ENCODE results near the gene PDSS1. TPM values are rescaled to one million over a fixed set of nuclear protein-coding genes. Genes with fewer than 3 reads are reported as not detected.
"Not testable (repeated sequence)": the region's sequence is repeated elsewhere in the genome, so short reads cannot be mapped to it uniquely, and the experiment has no call there.

The PDSS1 gene, protein sequence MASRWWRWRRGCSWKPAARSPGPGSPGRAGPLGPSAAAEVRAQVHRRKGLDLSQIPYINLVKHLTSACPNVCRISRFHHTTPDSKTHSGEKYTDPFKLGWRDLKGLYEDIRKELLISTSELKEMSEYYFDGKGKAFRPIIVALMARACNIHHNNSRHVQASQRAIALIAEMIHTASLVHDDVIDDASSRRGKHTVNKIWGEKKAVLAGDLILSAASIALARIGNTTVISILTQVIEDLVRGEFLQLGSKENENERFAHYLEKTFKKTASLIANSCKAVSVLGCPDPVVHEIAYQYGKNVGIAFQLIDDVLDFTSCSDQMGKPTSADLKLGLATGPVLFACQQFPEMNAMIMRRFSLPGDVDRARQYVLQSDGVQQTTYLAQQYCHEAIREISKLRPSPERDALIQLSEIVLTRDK
- total RNA-seq (30.5 TPM), polyA plus RNA-seq (31.5 TPM)
- long read RNA-seq, donor 1, partial matches to known transcripts: 0 of 1 reads
- long read RNA-seq, donor 1, other reads (novel, unspliced or antisense): 0 of 1 reads
- long read RNA-seq, donor 2: 0 reads
- long read RNA-seq, donor 3, transcript PDSS1-201 (12 exons, 1,626 nt): major isoform, 11 of 50 reads
- long read RNA-seq, donor 3, partial matches to known transcripts: 39 of 50 reads
- long read RNA-seq, donor 3, other reads (novel, unspliced or antisense): 0 of 50 reads
- long read RNA-seq, donor 4, partial matches to known transcripts: 0 of 1 reads
- long read RNA-seq, donor 4, other reads (novel, unspliced or antisense): 0 of 1 reads
- long read RNA-seq, donor 5, partial matches to known transcripts: 18 of 22 reads
- long read RNA-seq, donor 5, other reads (novel, unspliced or antisense): 0 of 22 reads
- long read RNA-seq, donor 6, transcript PDSS1-201 (12 exons, 1,626 nt): major isoform, 6 of 14 reads
- long read RNA-seq, donor 6, partial matches to known transcripts: 8 of 14 reads
- long read RNA-seq, donor 6, other reads (novel, unspliced or antisense): 0 of 14 reads
- long read RNA-seq, donor 7, partial matches to known transcripts: 26 of 30 reads
- long read RNA-seq, donor 7, other reads (novel, unspliced or antisense): 0 of 30 reads
- long read RNA-seq, donor 8, partial matches to known transcripts: 6 of 9 reads
- long read RNA-seq, donor 8, other reads (novel, unspliced or antisense): 0 of 9 reads
- long read RNA-seq, donor 9, transcript PDSS1-201 (12 exons, 1,626 nt): major isoform, 5 of 22 reads
- long read RNA-seq, donor 9, partial matches to known transcripts: 17 of 22 reads
- long read RNA-seq, donor 9, other reads (novel, unspliced or antisense): 0 of 22 reads
- long read RNA-seq, donor 10, partial matches to known transcripts: 24 of 41 reads
- long read RNA-seq, donor 10, other reads (novel, unspliced or antisense): 14 of 41 reads

DNA sequence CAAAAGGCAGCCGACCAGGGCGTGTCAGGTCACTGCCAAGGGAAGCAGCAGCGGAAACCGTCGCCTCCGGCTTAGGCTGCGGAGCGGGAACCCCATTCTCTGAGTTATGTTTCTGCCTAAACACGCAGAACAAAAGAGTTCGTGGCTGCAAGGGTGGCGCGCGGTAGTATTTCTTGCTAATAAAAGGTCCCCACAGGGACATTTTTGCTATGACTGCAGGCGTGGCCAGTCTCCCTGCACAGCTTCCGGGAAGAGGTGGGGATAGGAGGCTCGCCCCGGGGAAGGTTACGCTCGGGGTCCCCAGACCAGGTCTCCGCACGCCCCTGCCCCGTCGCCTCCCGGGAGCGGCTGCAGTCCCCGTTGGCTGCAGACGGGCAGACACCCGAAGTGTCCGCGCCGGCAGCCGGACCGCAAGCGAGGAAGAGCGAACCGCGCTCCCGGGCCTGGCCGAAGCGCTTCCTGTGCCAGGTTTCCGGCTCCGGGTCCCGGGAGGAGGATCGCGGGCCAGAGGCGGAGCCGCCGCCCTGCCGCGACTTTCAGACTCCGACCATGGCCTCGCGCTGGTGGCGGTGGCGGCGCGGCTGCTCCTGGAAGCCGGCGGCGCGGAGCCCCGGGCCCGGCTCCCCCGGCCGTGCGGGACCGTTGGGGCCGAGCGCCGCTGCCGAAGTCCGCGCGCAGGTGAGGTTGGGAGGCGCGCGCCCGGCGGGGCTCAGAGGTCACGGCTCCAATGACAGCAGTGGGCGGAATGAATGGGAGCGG is at the start of gene PDSS1:
Gene PDSS1, plus strand, starts transcription at position 539 of the 759 bp plus-strand sequence. Its CDS starts 11 bp downstream, at position 550.
- under 1% methylated on average over 82 of the region's 82 CpGs for WGBS
- H3K4me3 ChIP-seq (ENCODE audit: low read length in 2 of 2): peak within 1 kb of the TSS; percentile 82 to 86
- H3K9me3 ChIP-seq (ENCODE audit: control insufficient read depth in 2 of 2, insufficient read depth in 1 of 2, low read length in 1 of 2): no peaks in the 10 kb centered on the region
- no peaks in the 10 kb centered on the region for H3K27me3 ChIP-seq (ENCODE audit: control insufficient read depth in 2 of 2, insufficient read depth in 1 of 2, low read length in 1 of 2)
- peak in 7 of 9 donors; percentile 59 to 88 (median 71) for DNase-seq (ENCODE audit: low read depth in 6 of 9, low spot score in 9 of 9)
- H3K36me3 ChIP-seq (ENCODE audit: control insufficient read depth in 2 of 2, insufficient read depth in 2 of 2, low read length in 1 of 2): peaks cover 10 to 21% of the 10 kb centered on the region in 2 donors
- H3K4me1 ChIP-seq (ENCODE audit: control insufficient read depth in 2 of 2, insufficient read depth in 2 of 2, low read length in 2 of 2): peaks cover 19 to 36% of the 10 kb centered on the region in 2 donors
- H3K27ac ChIP-seq (ENCODE audit: low read depth in 1 of 2, low read length in 1 of 2): peak within 1 kb of the TSS; percentile 92 to 94

DNA sequence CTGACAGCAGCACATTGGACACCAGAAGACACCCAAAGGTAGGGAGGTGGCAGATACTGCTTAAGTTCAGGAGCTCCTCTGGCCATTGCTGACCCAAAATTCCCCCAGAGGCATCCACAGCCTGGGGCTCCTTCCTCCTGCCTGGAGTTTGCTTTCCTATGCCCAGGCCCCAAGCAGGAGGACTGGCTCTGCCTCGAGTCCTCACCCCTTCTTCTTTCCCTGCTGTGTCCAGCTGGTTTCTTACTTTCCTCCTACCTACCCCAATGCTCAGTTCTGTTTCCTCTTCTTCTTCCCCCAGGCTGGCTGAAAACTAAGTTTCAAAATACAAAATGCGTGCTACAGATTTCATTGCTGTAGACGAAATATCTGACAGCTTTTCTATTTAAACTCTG is 49.3 kb upstream of the PDSS1 start:
- 88% methylated on average over 3 of the region's 3 CpGs for WGBS
- H3K36me3 ChIP-seq (ENCODE audit: control insufficient read depth in 2 of 2, insufficient read depth in 2 of 2, low read length in 1 of 2); H3K4me3 ChIP-seq (ENCODE audit: low read length in 2 of 2); H3K27me3 ChIP-seq (ENCODE audit: control insufficient read depth in 2 of 2, insufficient read depth in 1 of 2, low read length in 1 of 2); H3K9me3 ChIP-seq (ENCODE audit: control insufficient read depth in 2 of 2, insufficient read depth in 1 of 2, low read length in 1 of 2); H3K27ac ChIP-seq (ENCODE audit: low read depth in 1 of 2, low read length in 1 of 2); DNase-seq (ENCODE audit: low read depth in 6 of 9, low spot score in 9 of 9): not testable (repeated sequence)
- peaks cover 5 to 18% of the 10 kb centered on the region in 2 donors for H3K4me1 ChIP-seq (ENCODE audit: control insufficient read depth in 2 of 2, insufficient read depth in 2 of 2, low read length in 2 of 2)

GRCh38 chr10:26650406-26650805 is 47.1 kb upstream of the PDSS1 start:
- WGBS: 95% methylated on average over 4 of the region's 4 CpGs
- Histone ChIP-seq H3K27ac (ENCODE audit: low read depth in 1 of 2, low read length in 1 of 2) (no peak overlapping the region), H3K27me3 (ENCODE audit: control insufficient read depth in 2 of 2, insufficient read depth in 1 of 2, low read length in 1 of 2) (no peaks in the 10 kb centered on the region), H3K4me3 (ENCODE audit: low read length in 2 of 2) (no peak overlapping the region), H3K36me3 (ENCODE audit: control insufficient read depth in 2 of 2, insufficient read depth in 2 of 2, low read length in 1 of 2) (no peaks in the 10 kb centered on the region), H3K9me3 (ENCODE audit: control insufficient read depth in 2 of 2, insufficient read depth in 1 of 2, low read length in 1 of 2) (no peaks in the 10 kb centered on the region), H3K4me1 (ENCODE audit: control insufficient read depth in 2 of 2, insufficient read depth in 2 of 2, low read length in 2 of 2) (peaks cover 5 to 17% of the 10 kb centered on the region in 2 donors)
- no peak for DNase-seq (ENCODE audit: low read depth in 6 of 9, low spot score in 9 of 9)

- not testable (repeated sequence) for H3K27ac ChIP-seq (ENCODE audit: low read depth in 1 of 2, low read length in 1 of 2); H3K9me3 ChIP-seq (ENCODE audit: control insufficient read depth in 2 of 2, insufficient read depth in 1 of 2, low read length in 1 of 2); H3K36me3 ChIP-seq (ENCODE audit: control insufficient read depth in 2 of 2, insufficient read depth in 2 of 2, low read length in 1 of 2); DNase-seq (ENCODE audit: low read depth in 6 of 9, low spot score in 9 of 9); H3K4me1 ChIP-seq (ENCODE audit: control insufficient read depth in 2 of 2, insufficient read depth in 2 of 2, low read length in 2 of 2); H3K27me3 ChIP-seq (ENCODE audit: control insufficient read depth in 2 of 2, insufficient read depth in 1 of 2, low read length in 1 of 2); H3K4me3 ChIP-seq (ENCODE audit: low read length in 2 of 2)
- 88% methylated on average over 2 of the region's 2 CpGs for WGBS
Observed at GRCh38 chr10:26651476-26651875, 46.0 kb upstream of the PDSS1 start.

DNA sequence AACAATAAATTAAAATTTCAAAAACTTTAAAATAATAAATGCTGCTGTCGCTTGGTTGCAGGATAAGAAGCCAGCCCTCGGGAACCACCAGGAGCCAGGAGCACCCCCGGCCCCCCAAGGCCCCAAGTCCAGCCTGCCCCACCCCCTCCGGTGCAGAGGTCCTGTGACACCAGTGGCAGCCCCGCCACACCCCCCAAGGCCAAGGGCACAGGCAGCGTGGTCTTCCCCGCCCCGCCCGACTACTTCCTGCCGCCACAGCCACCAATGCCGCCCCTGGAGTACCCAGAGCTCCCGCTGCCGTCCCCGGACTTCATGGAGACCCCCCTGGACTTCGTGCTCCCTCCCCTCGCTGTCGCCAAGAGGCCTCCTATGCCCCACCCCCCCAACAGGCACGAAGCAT is 44.5 kb upstream of the PDSS1 start:
- H3K4me1 ChIP-seq (ENCODE audit: control insufficient read depth in 2 of 2, insufficient read depth in 2 of 2, low read length in 2 of 2): peaks cover 0 to 2% of the 10 kb centered on the region in 2 donors
- H3K36me3 ChIP-seq (ENCODE audit: control insufficient read depth in 2 of 2, insufficient read depth in 2 of 2, low read length in 1 of 2): no peaks in the 10 kb centered on the region
- 96% methylated on average over 18 of the region's 18 CpGs for WGBS
- H3K27me3 ChIP-seq (ENCODE audit: control insufficient read depth in 2 of 2, insufficient read depth in 1 of 2, low read length in 1 of 2): no peaks in the 10 kb centered on the region
- DNase-seq (ENCODE audit: low read depth in 6 of 9, low spot score in 9 of 9): no peak
- no peaks in the 10 kb centered on the region for H3K9me3 ChIP-seq (ENCODE audit: control insufficient read depth in 2 of 2, insufficient read depth in 1 of 2, low read length in 1 of 2)
- no peak overlapping the region for H3K27ac ChIP-seq (ENCODE audit: low read depth in 1 of 2, low read length in 1 of 2)
- H3K4me3 ChIP-seq (ENCODE audit: low read length in 2 of 2): no peak overlapping the region

GRCh38 chr10:26655746-26656145 is 41.8 kb upstream of the PDSS1 start:
- Histone ChIP-seq H3K4me1 (ENCODE audit: control insufficient read depth in 2 of 2, insufficient read depth in 2 of 2, low read length in 2 of 2) (no peaks in the 10 kb centered on the region), H3K27me3 (ENCODE audit: control insufficient read depth in 2 of 2, insufficient read depth in 1 of 2, low read length in 1 of 2) (no peaks in the 10 kb centered on the region), H3K27ac (ENCODE audit: low read depth in 1 of 2, low read length in 1 of 2) (no peak overlapping the region), H3K9me3 (ENCODE audit: control insufficient read depth in 2 of 2, insufficient read depth in 1 of 2, low read length in 1 of 2) (no peaks in the 10 kb centered on the region), H3K36me3 (ENCODE audit: control insufficient read depth in 2 of 2, insufficient read depth in 2 of 2, low read length in 1 of 2) (no peaks in the 10 kb centered on the region), H3K4me3 (ENCODE audit: low read length in 2 of 2) (no peak overlapping the region)
- WGBS: 100% methylated on average over 1 of the region's 1 CpG
- DNase-seq (ENCODE audit: low read depth in 6 of 9, low spot score in 9 of 9): no peak

DNA sequence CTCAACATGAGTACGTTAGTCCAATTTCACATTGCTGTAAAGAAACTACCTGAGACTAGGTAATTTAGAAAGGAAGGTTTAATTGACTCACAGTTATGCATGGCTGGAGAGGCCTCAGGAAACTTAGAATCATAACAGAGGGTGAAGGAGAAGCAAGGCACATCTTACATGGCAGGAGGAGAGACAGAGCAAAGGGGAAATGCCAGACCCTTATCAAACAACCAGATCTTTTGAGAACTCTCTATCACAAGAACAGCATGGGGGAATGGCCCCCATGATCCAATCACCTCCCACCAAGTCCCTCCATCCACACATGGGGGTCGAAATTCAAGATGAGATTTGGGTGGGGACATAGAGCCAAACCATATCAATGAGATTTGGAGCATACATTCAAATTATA is 34.6 kb upstream of the PDSS1 start:
- no peak for DNase-seq (ENCODE audit: low read depth in 6 of 9, low spot score in 9 of 9)
- Histone ChIP-seq H3K27me3 (ENCODE audit: control insufficient read depth in 2 of 2, insufficient read depth in 1 of 2, low read length in 1 of 2) (no peaks in the 10 kb centered on the region), H3K27ac (ENCODE audit: low read depth in 1 of 2, low read length in 1 of 2) (no peak overlapping the region), H3K4me1 (ENCODE audit: control insufficient read depth in 2 of 2, insufficient read depth in 2 of 2, low read length in 2 of 2) (peaks cover 0 to 5% of the 10 kb centered on the region in 2 donors), H3K36me3 (ENCODE audit: control insufficient read depth in 2 of 2, insufficient read depth in 2 of 2, low read length in 1 of 2) (no peaks in the 10 kb centered on the region), H3K4me3 (ENCODE audit: low read length in 2 of 2) (no peak overlapping the region), H3K9me3 (ENCODE audit: control insufficient read depth in 2 of 2, insufficient read depth in 1 of 2, low read length in 1 of 2) (peaks cover 0 to 7% of the 10 kb centered on the region in 2 donors)
- 95% methylated on average over 2 of the region's 2 CpGs for WGBS

Measured in thymus (tissue), 14 donors.